T-helper 1 cell treated with Interleukin-12 subunit alpha and Interleukin-12 subunit beta and Interleukin-4 antibody, amounts not matched to agents 30 ng/mL and 1 ng/mL, for 36 hours (primary cell): ENCODE results near the gene PLCH1. TPM values are rescaled to one million over a fixed set of nuclear protein-coding genes. Genes with fewer than 3 reads are reported as not detected.

ENCODE experiments used
- intact Hi-C: fragments of 100-400 bp; cut with micrococcal nuclease; formaldehyde crosslinking; loops from one replicate; pipeline ENCODE4 v1.15.1; 2024
- total RNA-seq: library from RNA; stranded (reverse); gene quantifications from 2 replicates; pipeline ENCODE4 v1.2.3, GENCODE V29; 2022

Gene PLCH1
- total RNA-seq, 1 donor from 2014 or later: 0.88 TPM

- intact Hi-C loops: no loop called here
Measured at GRCh38 chr3:155488671-155489070, 256.2 kb downstream of the PLCH1 start.

DNA sequence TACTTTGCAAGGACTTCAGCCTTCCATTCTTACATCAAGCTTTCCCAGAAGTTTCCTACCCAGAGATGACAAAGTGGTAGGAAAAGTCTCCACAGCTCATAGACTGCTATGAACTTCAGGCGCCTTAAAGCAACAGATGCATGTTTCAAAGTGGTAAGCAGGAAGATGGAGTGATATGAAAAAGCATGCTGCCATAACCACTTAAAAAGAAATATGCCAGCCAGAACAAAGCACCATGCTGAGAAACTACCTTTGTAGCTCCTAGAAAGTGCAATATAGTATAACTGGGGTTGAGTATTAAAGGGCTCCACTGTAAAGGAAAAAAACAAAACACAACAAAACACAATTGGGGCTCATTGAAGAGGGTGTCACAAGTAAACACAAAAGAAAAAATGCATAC is 259.0 kb downstream of the PLCH1 start:
- intact Hi-C loops: no loop called here

GRCh38 chr3:155481591-155481990 is 263.3 kb downstream of the PLCH1 start:
- intact Hi-C loops: no loop called here

- intact Hi-C loops: no loop called here
Measured at GRCh38 chr3:155481089-155481488, 263.8 kb downstream of the PLCH1 start.

DNA sequence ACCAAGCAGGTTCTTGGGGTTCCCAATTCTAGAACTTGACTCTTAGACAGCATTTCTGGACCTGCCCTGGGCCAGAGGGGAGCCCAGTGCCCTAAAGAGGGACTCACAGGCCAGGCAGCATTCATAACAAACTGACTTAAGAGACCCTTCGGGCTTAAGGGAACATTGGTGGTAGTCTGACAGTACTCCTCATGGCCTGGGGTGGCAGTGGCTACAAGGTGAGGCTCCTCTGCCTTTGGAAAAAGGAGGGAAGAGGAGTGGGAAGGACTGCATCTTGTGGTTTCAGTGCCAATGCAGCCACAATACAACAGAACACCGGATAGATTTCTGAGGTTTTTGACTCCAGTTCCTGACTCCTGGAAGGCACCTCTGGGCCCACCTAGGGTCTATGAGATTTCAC is 279.2 kb downstream of the PLCH1 start:
- intact Hi-C loops: no loop called here

DNA sequence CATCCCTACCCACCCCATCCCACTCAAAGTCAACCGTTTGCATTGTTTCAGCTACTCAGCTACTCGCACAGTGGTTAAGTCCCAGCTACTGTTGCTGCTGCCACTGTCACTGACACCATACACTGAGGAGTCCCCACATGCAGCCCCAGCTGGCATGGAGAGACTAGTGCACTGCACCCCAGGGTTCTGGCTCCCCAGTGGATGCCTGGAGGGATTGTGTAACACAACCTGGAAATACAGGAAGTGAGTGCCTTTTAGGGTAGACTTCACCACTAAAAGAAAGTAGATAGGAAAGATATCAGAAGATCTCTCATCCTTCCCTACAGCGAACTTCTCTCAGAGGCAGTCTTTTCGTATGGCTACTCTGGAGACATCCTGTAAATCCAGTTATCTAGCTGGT is 282.2 kb downstream of the PLCH1 start:
- intact Hi-C loops: no loop called here

GRCh38 chr3:155457591-155457990 is 287.3 kb downstream of the PLCH1 start:
- intact Hi-C loops: no loop called here

DNA sequence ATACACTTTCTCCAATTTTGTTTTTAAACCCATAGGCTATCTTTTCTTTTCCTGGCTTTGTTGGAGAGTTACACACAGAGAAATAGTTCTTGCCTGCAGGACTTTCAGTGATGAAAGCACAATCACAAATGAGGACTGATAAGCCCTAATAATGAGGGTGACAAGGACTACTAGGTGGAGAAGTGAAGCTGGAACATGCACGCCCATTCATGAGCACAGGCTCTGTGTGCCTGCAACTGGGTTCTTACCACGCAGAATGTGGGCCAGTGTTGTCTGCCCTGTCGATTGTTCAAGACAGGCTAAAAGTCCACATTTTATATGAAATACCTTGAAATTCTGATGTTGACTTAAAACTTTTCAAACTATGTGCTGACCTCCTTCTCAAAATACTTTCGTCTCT is 289.1 kb downstream of the PLCH1 start:
- intact Hi-C loops: no loop called here

DNA sequence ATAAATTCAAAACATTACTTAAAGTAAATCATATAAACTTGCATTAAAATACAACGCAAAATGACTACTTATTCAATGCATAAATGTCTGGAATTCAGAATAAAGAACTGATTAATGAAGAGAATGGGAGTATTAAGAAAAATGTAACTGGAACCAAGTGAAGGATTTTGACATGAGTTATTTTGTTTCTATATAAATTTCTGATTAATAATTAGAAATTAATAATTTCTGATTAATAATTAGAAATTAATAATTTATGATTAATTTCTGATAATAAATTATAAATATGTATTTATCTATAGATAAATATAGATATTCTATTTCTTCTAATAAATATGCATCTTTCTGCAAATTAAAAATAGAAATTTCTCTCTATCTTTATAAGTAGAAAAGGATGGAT is 291.4 kb downstream of the PLCH1 start:
- intact Hi-C loops: no loop called here

- intact Hi-C loops: no loop called here
Measured at GRCh38 chr3:155449613-155450267, 295.1 kb downstream of the PLCH1 start.

GRCh38 chr3:155448531-155448930 is 296.3 kb downstream of the PLCH1 start:
- intact Hi-C loops: no loop called here

DNA sequence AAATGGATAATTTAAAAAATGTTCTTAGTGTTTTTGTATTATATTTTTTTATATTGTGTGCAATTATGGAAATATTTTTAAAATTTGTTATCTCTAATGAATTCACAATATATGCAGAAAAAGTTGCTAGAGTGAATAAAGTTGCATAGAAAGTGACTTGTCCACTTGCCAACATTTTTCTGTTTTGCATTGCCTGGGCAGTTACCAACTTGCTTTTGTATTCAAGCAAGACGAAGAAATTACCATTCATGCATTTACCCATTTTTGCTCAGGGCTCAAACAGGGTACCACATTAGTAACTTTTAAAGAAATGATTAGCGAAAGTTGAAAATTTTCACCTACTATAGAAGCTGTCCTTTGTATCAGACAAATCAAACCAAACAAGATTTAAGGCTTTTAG is 298.5 kb downstream of the PLCH1 start:
- intact Hi-C loops: no loop called here

DNA sequence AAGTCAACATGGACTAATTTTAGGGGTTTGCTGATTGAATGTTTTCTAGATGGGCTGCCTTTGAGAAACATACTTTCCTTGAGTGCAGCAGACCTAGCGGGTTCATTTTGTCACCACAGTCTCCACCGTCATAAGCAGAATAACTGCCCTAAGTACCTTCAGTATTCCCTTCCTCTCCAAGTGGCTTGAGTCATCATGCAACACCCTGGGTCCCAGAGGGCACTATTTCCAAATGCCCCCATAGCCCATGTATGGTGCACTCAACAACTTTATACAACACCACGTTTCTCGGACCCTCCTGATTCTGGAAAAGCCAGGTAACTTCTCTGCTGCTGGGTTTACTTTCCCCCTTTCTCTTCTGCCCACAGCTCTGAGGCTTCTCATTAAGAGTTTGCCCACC is 300.1 kb downstream of the PLCH1 start:
- intact Hi-C loops: no loop called here

DNA sequence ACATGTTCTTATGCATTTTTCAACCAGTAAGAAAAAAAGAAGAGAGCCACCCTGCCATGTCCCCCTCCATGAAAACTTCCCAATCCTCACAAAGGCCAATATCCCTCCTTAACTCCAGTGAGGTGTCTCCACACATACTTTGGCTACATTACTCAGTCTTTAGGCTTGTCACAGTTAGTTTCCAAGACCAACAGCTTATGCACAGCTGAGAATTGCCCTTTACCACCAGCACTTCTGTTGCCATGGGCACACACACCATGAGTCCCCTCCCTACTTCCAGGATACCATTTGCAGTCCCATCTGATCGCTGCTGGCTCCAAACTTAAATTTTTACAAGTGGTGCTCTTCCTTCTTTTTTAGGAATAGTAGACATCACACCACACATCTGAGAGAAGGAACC is 301.1 kb downstream of the PLCH1 start:
- intact Hi-C loops: no loop called here

DNA sequence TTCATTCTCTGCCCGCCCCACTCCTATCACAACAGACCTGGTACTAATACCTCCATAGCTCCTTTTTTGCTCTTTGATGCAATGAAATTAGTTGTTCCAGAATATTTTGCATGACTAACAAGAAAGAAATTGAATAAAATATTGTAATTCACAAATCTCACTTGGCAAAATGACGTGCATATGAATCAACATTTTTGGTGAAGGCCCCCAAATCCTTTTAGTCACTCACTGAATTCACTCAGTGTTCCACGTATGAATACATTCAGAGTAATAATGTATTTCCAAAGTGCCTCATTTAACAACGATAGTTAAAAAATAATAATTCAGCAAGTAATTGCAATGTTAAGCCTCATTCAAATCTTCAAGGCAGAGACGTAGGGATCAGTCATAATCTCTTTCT is 302.8 kb downstream of the PLCH1 start:
- intact Hi-C loops: no loop called here

GRCh38 chr3:155441506-155441905 is 303.4 kb downstream of the PLCH1 start:
- intact Hi-C loops: no loop called here

- intact Hi-C loops: no loop called here
Measured at GRCh38 chr3:155441026-155441425, 303.8 kb downstream of the PLCH1 start.

GRCh38 chr3:155435821-155436220 is 309.1 kb downstream of the PLCH1 start:
- intact Hi-C loops: no loop called here

GRCh38 chr3:155431856-155432570 is 312.9 kb downstream of the PLCH1 start:
- intact Hi-C loops: no loop called here

DNA sequence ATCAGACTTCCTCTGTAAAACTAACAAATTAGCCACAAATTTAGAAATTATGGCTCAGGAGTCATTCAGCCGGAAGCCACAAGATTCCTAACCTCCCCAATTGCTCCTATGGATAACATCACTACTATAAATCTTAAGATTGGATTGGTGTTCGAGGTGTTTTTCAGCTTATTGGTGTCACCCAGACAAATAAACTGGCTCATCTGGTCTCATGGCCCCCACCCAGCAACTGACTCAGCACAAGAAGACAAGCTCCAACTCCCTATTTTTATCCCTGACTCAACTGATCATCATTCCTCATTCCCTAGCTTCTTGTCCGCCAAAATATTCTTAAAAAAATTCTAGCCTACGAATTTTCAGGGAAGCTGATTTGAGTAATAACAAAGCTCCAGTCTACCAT is 316.3 kb downstream of the PLCH1 start:
- intact Hi-C loops: no loop called here

DNA sequence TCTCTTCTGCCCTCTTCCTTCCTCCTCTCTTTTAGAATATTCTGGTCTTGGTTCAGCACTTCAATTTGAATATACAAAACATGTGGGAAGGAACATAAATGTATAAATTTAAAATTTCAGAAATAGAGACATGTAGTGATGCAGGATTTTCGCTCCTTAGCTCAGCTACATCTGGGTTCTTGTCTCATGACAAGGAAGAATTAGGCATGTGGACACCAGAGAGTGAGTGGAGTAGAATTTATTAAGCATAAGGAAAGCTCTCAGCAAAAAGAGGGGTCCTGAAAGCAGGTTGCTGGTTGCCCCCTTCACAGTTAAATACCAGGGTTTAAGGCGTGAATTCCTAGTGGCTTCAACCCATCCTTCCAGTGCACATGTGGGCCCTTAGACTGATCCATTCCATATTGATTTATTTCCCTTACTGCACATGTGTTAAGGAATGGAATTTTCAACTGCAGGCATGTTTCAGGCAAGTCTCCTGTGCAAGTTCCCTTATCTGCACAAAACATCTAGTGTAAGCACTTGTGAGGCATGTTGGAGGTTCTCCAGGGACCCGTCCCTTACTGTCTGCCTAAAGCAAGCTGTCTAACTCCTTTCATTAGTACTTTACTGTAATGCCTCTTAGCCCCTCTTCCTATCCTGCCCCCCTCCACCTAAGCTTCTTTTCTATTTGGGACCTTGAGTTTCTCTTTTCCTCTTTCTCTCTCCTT is 318.2 kb downstream of the PLCH1 start:
- intact Hi-C loops: no loop called here

GRCh38 chr3:155425396-155425795 is 319.5 kb downstream of the PLCH1 start:
- intact Hi-C loops: no loop called here

GRCh38 chr3:155424323-155424710 is 320.6 kb downstream of the PLCH1 start:
- intact Hi-C loops: no loop called here
